ENCODE measurements around the gene BUD23. TPM values are rescaled to one million over a fixed set of nuclear protein-coding genes. Genes with fewer than 3 reads are reported as not detected.

Gene BUD23
- total RNA-seq, 6 donors from 2014 or later: 19.9 to 52.3 (median 48.8) TPM

DNA sequence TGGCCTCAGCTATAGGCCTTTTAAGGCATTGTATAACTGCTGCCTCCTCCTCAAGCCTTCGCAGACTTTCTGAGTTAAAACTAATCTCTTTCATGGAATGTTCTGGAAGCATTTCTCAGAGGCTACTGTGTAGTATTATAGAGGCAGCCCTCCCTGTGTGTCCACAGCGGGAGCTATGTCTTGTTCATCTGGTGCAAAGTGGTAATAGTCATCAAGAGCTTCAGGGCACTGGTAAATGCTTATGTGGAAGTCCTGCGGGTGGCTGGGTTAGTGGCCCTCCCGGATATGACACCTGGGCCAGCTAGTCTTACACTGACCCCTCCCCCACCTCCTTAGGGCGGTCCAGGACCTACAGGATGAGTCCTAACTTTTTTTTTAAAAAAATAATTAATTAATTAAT lies 57.4 kb downstream of the BUD23 start:
- no peaks in the 10 kb centered on the region for H3K9me3 ChIP-seq
- no peak overlapping the region for H3K4me3 ChIP-seq
- H3K27me3 ChIP-seq: no peaks in the 10 kb centered on the region
- 64 to 76% methylated on average over 5 of the region's 5 CpGs for WGBS, 2 donors
- peaks cover 21 to 44% (median 24%) of the 10 kb centered on the region in 4 donors for H3K4me1 ChIP-seq
- TF ChIP-seq POLR2AphosphoS5 (IDR thresholded peaks at IDR 0.05): no peak
- DNase-seq: no peak
- peak overlapping the region; percentile 4 to 94 (median 70) for H3K27ac ChIP-seq
- H3K36me3 ChIP-seq: peaks cover 0 to 20% (median 14%) of the 10 kb centered on the region in 4 donors
- ATAC-seq (ENCODE audit: low FRiP score in 2 of 2): no peak

DNA sequence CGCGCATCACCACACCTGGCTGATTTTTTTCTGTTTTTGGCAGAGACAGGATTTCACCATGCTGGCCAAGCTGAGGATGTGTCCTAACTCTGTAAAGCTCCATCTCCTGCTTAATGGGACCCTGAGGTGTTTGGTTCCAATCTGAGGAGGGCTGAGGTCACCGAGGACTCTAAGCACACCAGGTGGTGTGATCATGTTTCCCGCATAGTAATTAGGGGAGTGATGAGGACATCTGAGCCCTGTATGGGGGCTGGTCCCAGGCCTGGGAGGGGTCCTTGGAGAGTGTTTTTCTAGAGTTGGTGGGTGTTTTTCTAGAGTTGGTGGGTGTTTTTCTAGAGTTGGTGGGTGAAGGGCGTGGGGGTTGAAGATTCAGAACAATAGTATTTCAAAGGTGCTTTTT lies 58.2 kb downstream of the BUD23 start:
- Histone ChIP-seq H3K27me3 (no peaks in the 10 kb centered on the region), H3K4me3 (no peak overlapping the region), H3K27ac (peak overlapping the region; percentile 84 to 94 (median 88)), H3K36me3 (peaks cover 0 to 12% (median 6%) of the 10 kb centered on the region in 4 donors), H3K4me1 (peaks cover 20 to 41% (median 24%) of the 10 kb centered on the region in 4 donors), H3K9me3 (no peaks in the 10 kb centered on the region)
- TF ChIP-seq EP300 (IDR thresholded peaks at IDR 0.05) (peak in 1 of 4 donors; percentile 31), POLR2AphosphoS5 (IDR thresholded peaks at IDR 0.05) (no peak)
- ATAC-seq (ENCODE audit: low FRiP score in 2 of 2) (no peak), DNase-seq (peak in 1 of 2 donors; percentile 51)
- WGBS, 2 donors: 77 to 82% methylated on average over 5 of the region's 5 CpGs

DNA sequence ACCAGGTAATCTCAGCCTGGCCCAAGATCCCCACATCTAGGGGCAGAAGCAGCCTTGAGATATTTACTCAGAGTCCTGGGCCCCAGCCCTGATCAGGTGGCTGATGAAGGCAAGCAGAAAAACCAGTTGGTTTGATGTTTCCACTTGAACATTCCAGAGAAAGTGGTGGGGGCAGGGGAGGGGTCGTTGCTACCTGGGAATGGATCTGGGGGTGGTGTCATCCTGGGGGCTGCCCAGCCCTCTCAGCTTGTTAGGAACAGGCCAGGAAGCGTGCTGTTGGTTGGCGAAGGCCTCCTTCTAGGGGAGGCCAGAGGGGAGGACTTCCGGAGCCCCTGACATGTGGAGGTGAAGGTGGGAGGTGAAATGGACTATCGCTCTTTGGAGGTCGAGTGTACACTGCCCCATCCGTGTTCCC lies 58.9 kb downstream of the BUD23 start:
- Histone ChIP-seq H3K27me3 (no peaks in the 10 kb centered on the region), H3K4me3 (peak overlapping the region in 1 of 4 donors; percentile 20), H3K27ac (peak overlapping the region; percentile 84 to 94 (median 88)), H3K4me1 (peaks cover 17 to 34% (median 22%) of the 10 kb centered on the region in 4 donors), H3K9me3 (no peaks in the 10 kb centered on the region), H3K36me3 (peaks cover 0 to 4% (median 1%) of the 10 kb centered on the region in 4 donors)
- DNase-seq: peak in 1 of 2 donors; percentile 62
- whole genome bisulfite sequencing, 2 donors: 44% methylated on average over 7 of the region's 7 CpGs
- peak in 1 of 2 donors; percentile 20 for ATAC-seq (ENCODE audit: low FRiP score in 2 of 2)
- TF ChIP-seq POLR2AphosphoS5 (IDR thresholded peaks at IDR 0.05): no peak
- TF ChIP-seq, protein P1, sequence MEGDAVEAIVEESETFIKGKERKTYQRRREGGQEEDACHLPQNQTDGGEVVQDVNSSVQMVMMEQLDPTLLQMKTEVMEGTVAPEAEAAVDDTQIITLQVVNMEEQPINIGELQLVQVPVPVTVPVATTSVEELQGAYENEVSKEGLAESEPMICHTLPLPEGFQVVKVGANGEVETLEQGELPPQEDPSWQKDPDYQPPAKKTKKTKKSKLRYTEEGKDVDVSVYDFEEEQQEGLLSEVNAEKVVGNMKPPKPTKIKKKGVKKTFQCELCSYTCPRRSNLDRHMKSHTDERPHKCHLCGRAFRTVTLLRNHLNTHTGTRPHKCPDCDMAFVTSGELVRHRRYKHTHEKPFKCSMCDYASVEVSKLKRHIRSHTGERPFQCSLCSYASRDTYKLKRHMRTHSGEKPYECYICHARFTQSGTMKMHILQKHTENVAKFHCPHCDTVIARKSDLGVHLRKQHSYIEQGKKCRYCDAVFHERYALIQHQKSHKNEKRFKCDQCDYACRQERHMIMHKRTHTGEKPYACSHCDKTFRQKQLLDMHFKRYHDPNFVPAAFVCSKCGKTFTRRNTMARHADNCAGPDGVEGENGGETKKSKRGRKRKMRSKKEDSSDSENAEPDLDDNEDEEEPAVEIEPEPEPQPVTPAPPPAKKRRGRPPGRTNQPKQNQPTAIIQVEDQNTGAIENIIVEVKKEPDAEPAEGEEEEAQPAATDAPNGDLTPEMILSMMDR (IDR thresholded peaks at IDR 0.05): no peak
- no peak for TF ChIP-seq POLR2A (IDR thresholded peaks at IDR 0.05)
- peak in 1 of 4 donors; percentile 20 for TF ChIP-seq EP300 (IDR thresholded peaks at IDR 0.05)

DNA sequence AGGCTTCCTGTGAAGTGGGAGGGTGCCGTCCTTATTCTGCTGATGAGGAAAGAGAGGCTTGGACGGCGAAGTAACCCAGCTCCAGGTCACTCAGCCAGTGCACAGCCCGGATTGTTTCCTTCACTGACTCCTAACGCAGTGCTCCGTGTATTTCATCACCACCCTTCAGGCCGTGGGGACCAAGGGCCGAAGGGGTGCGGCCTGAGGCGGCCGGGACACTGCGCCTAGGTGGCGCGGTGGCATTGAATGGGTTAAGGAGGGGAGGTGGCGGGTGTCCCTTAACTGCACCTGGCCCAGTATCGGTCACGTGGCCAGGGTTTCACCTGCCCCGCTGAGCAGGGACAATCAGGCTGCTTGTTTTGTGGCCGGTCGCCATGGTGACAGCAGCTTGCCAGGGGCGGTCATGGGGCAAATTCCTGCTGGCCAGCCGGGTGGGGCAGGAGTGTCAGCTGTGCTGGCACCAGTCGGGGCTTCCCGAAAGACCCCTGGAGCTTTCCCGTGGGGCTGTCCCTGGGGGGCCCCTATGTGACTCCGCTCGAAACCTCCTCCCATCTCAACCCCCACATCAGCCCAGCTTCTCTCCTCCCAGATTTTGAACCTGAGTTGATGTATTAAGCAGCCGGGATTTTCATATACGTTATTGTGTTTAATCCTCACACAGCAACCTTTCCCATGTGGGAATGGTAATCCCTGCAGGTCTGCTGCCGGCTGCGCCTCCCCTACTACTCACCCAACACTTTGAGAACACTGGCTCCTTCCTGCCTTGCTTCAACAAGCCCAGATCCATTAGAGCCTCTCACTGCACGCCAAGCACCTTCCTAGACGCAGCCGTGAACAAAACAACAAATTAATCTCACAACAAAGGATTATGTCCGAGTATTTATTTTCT lies 59.6 kb downstream of the BUD23 start:
- DNase-seq: peak; percentile 87 to 96
- H3K9me3 ChIP-seq: no peaks in the 10 kb centered on the region
- no peaks in the 10 kb centered on the region for H3K27me3 ChIP-seq
- no peaks in the 10 kb centered on the region for H3K36me3 ChIP-seq
- peak; percentile 7 to 84 for ATAC-seq (ENCODE audit: low FRiP score in 2 of 2)
- H3K4me3 ChIP-seq: peak overlapping the region in 2 of 4 donors; percentile 10 to 20
- peaks cover 10 to 28% (median 15%) of the 10 kb centered on the region in 4 donors for H3K4me1 ChIP-seq
- peak overlapping the region; percentile 84 to 94 (median 88) for H3K27ac ChIP-seq
- WGBS, 2 donors: 34 to 36% methylated on average over 26 to 28 of the region's 35 CpGs
- TF ChIP-seq, protein P1 (IDR thresholded peaks at IDR 0.05): no peak
- TF ChIP-seq POLR2AphosphoS5 (IDR thresholded peaks at IDR 0.05): peak; percentile 14 to 25
- TF ChIP-seq EP300 (IDR thresholded peaks at IDR 0.05): peak in 2 of 4 donors; percentile 14 to 89
- TF ChIP-seq POLR2A (IDR thresholded peaks at IDR 0.05): peak in 2 of 4 donors; percentile 24 to 49

DNA sequence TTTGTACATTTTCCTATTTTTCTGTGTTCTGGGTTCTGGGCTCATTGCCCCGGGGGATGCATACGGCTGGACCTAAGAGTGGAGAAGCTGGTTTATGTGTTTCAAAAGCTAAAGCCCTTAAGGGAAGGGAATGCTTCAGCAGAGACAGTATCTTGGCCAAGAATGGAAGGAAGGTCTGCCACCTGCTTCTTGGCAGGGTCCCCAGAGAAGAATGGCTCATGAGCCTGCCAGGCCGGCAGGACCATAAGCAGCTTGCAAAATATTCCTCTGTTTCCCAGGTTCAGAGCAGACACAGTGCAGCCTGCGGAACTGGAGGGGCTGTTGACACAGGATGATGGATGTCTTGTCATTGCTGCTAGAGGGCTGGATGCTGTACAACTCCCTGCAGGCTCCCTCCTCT lies 63.0 kb downstream of the BUD23 start:
- no peaks in the 10 kb centered on the region for H3K9me3 ChIP-seq
- H3K27ac ChIP-seq: peak overlapping the region in 1 of 4 donors; percentile 3
- WGBS, 2 donors: 29 to 68% methylated on average over 3 of the region's 4 CpGs
- no peak overlapping the region for H3K4me3 ChIP-seq
- no peaks in the 10 kb centered on the region for H3K27me3 ChIP-seq
- peaks cover 6 to 15% (median 11%) of the 10 kb centered on the region in 4 donors for H3K4me1 ChIP-seq
- no peaks in the 10 kb centered on the region for H3K36me3 ChIP-seq
- no peak for DNase-seq
- no peak for ATAC-seq (ENCODE audit: low FRiP score in 2 of 2)
- TF ChIP-seq POLR2A (IDR thresholded peaks at IDR 0.05): no peak
- no peak for TF ChIP-seq POLR2AphosphoS5 (IDR thresholded peaks at IDR 0.05)
- TF ChIP-seq, protein P1 (IDR thresholded peaks at IDR 0.05): no peak
- no peak for TF ChIP-seq EP300 (IDR thresholded peaks at IDR 0.05)

Small RNA genes lying within 50 kb of the gene (small RNA-seq; reads per million reads assigned to genes)
- gene MIR4284 (0 reads per million in 4 donors), gene RN7SL265P (0 reads per million in 4 donors)

Other genes with a start within 250 kb of the BUD23 start
- gene FZD9, start 249.8 kb upstream of the BUD23 start, total RNA-seq: 1 to 10 TPM in 1 of 6 donors, under 1 TPM in 4, not detected in 1; 0.30 to 1.2 (median 0.63) TPM
- gene BAZ1B, start 161.3 kb upstream of the BUD23 start, total RNA-seq: 10 to 100 TPM; 45.8 to 71.4 (median 56.0) TPM
- gene BCL7B, start 125.9 kb upstream of the BUD23 start, total RNA-seq: 10 to 100 TPM; 50.3 to 95.9 (median 62.5) TPM
- gene TBL2, start 105.0 kb upstream of the BUD23 start, total RNA-seq: 10 to 100 TPM; 15.7 to 52.9 (median 30.7) TPM
- 10 to 100 TPM in 5 of 6 donors, 1 to 10 TPM in 1; 8.1 to 39.8 (median 14.4) TPM for gene MLXIPL, start 59.1 kb upstream of the BUD23 start, total RNA-seq
- gene VPS37D, start 15.8 kb upstream of the BUD23 start, total RNA-seq: 1 to 10 TPM; 1.0 to 4.3 (median 1.5) TPM
- 10 to 100 TPM in 4 of 6 donors, 1 to 10 TPM in 2; 6.9 to 13.1 (median 10.3) TPM for gene DNAJC30, start 144 bp upstream of the BUD23 start, total RNA-seq
- gene STX1A, start 36.1 kb downstream of the BUD23 start, total RNA-seq: 10 to 100 TPM in 2 of 6 donors, 1 to 10 TPM in 4; 4.1 to 16.9 (median 5.9) TPM
- 10 to 100 TPM; 13.6 to 35.3 (median 28.2) TPM for gene ABHD11, start 55.2 kb downstream of the BUD23 start, total RNA-seq
- gene CLDN3, start 86.7 kb downstream of the BUD23 start, total RNA-seq: 10 to 100 TPM; 21.9 to 95.0 (median 43.9) TPM
- gene CLDN4, start 147.4 kb downstream of the BUD23 start, total RNA-seq: 100 to 1,000 TPM in 5 of 6 donors, 10 to 100 TPM in 1; 88.0 to 231 (median 169) TPM
- gene METTL27, start 158.9 kb downstream of the BUD23 start, total RNA-seq: 10 to 100 TPM in 2 of 6 donors, 1 to 10 TPM in 4; 3.0 to 23.0 (median 7.2) TPM
- gene TMEM270, start 177.6 kb downstream of the BUD23 start, total RNA-seq: not detected

All from upper lobe of left lung (tissue), 6 donors.